ENCODE data around the gene DTX1.

DNA sequence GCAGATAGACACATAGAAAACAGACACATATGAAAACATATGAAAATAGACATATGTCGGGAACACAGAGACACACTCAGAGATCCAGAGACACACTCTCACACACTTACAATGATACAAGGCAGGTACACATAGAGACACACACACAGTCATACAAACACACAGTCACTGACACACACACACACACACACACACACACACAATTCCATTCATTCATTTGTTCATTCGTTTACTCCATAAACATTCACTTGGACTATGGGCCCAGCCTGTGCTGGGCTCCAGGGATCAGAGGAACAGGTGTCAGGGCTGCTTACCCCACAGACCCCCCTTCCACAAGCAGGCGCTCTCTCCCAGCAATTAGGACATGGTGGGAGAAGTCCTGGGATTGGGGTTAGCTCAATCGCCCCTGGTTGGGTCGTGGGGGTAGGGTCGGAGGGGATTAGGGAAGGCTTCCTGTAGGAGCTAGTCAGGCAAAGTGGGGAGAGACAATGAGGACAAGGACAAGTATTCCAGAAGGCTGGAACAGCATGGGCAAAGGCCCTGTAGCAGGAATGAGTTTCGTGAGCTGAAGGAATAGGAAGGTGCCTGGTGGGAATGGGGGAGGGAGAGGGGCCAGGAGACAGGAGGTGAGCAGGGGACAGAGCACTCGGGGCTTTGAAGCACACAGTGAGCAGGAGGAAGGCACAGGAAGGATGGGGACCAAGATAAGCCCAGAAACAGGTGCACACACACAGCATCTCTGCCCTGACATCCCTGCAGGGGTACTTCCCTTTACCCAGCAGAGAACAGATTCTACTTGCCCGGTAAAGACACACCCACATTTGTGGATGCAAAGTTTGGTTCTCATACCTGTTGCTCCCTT is 72.5 kb downstream of the DTX1 start:
- TF ChIP-seq POLR2A (IDR thresholded peaks at IDR 0.05; ENCODE audit: extremely low read depth, insufficient read length) (no peak), CTCF (IDR thresholded peaks at IDR 0.05; ENCODE audit: low read depth, low read length) (no peak)

Data from NB4 (cell line).